Left lobe of liver (tissue), 2 donors: ENCODE data around the gene RERE. TPM values are rescaled to one million over a fixed set of nuclear protein-coding genes. Genes with fewer than 3 reads are reported as not detected.
"Not testable (repeated sequence)": the region's sequence is repeated elsewhere in the genome, so short reads cannot be mapped to it uniquely, and the experiment has no call there.

ENCODE experiments used
- ATAC-seq: fragments of 200-7000 bp; cut with Tn5 transposase; one replicate; pipeline ENCODE4 v1.9.1; 2020; ENCODE audit warnings: mild to moderate bottlenecking, moderate library complexity
- DNase-seq: peaks from one replicate; pipeline ENCODE4 v3.0.0-alpha.2; 2020; ENCODE audit warnings: low spot score
- total RNA-seq: library from RNA; stranded (reverse); gene quantifications from one replicate; pipeline ENCODE4 v1.2.1, GENCODE V29; 2021
- donor health status: DM: no; HTN: no; CAD: no; lungs with moderate emphysema.
- donor health status: DM: no; HTN: yes; CAD: no.

Gene RERE
- total RNA-seq, 1 donor from 2014 or later: 30.9 TPM

GRCh38 chr1:8844501-8845006 lies 27.1 kb upstream of the RERE start:
- DNase-seq (no peak), ATAC-seq (no peak)

GRCh38 chr1:8841395-8841794 lies 24.0 kb upstream of the RERE start:
- ATAC-seq (no peak), DNase-seq (no peak)

GRCh38 chr1:8839990-8840389 lies 22.6 kb upstream of the RERE start:
- DNase-seq (no peak), ATAC-seq (no peak)

GRCh38 chr1:8835941-8836643 lies 18.7 kb upstream of the RERE start:
- ATAC-seq (no peak), DNase-seq (no peak)

GRCh38 chr1:8831340-8831739 lies 13.9 kb upstream of the RERE start:
- DNase-seq (no peak), ATAC-seq (no peak)

GRCh38 chr1:8830732-8831131 lies 13.3 kb upstream of the RERE start:
- ATAC-seq (peak; percentile 48), DNase-seq (peak; percentile 72)

- ATAC-seq: no peak
- peak; percentile 33 for DNase-seq
Measured at GRCh38 chr1:8825985-8826481, 8.6 kb upstream of the RERE start.

GRCh38 chr1:8823295-8823664 lies 5.8 kb upstream of the RERE start:
- no peak for DNase-seq
- no peak for ATAC-seq

GRCh38 chr1:8822373-8823294 lies 5.2 kb upstream of the RERE start:
- ATAC-seq: peak; percentile 50
- DNase-seq: peak; percentile 34

- DNase-seq: no peak
- ATAC-seq: no peak
Measured at GRCh38 chr1:8821084-8821483, 3.6 kb upstream of the RERE start.

GRCh38 chr1:8818789-8819188 lies 1.3 kb upstream of the RERE start:
- ATAC-seq, DNase-seq: not testable (repeated sequence)

- ATAC-seq (no peak), DNase-seq (no peak)
Measured at GRCh38 chr1:8818325-8818775, 910 bp upstream of the RERE start.

GRCh38 chr1:8816831-8817411 lies 519 bp downstream of the RERE start:
- peak; percentile 72 for ATAC-seq

GRCh38 chr1:8816264-8816663 lies 1.2 kb downstream of the RERE start:
- DNase-seq: no peak

More at GRCh38 chr1:8816831-8817411, 519 bp downstream of the RERE start:
- DNase-seq: peak; percentile 72

GRCh38 chr1:8815582-8816151 lies 1.8 kb downstream of the RERE start:
- ATAC-seq (no peak), DNase-seq (no peak)

More at GRCh38 chr1:8816264-8816663, 1.2 kb downstream of the RERE start:
- ATAC-seq: no peak

GRCh38 chr1:8814865-8815264 lies 2.6 kb downstream of the RERE start:
- DNase-seq: no peak
- no peak for ATAC-seq

- ATAC-seq (no peak), DNase-seq (no peak)
Measured at GRCh38 chr1:8813991-8814390, 3.4 kb downstream of the RERE start.

GRCh38 chr1:8813016-8813763 lies 4.2 kb downstream of the RERE start:
- ATAC-seq (no peak), DNase-seq (no peak)

GRCh38 chr1:8812081-8812480 lies 5.4 kb downstream of the RERE start:
- no peak for ATAC-seq
- no peak for DNase-seq

GRCh38 chr1:8810987-8811386 lies 6.5 kb downstream of the RERE start:
- DNase-seq (no peak), ATAC-seq (no peak)
